NT2/D1 (cell line): Measurements from ENCODE around the gene CTNNA3.

Experiments used
- SUZ12 ChIP-seq: IDR thresholded peaks from 2 replicates; pipeline ENCODE4 v1.6.1; 2011; ENCODE audit not compliant: insufficient read length, insufficient read depth; ENCODE audit errors: extremely low read depth
- YY1 ChIP-seq: IDR thresholded peaks from 2 replicates; pipeline ENCODE4 v1.6.1; 2011; ENCODE audit not compliant: insufficient read length, insufficient read depth
- ZNF274 ChIP-seq: IDR thresholded peaks from 2 replicates; pipeline ENCODE4 v1.6.1; 2011; ENCODE audit warnings: mild to moderate bottlenecking, low read depth, low read length

DNA sequence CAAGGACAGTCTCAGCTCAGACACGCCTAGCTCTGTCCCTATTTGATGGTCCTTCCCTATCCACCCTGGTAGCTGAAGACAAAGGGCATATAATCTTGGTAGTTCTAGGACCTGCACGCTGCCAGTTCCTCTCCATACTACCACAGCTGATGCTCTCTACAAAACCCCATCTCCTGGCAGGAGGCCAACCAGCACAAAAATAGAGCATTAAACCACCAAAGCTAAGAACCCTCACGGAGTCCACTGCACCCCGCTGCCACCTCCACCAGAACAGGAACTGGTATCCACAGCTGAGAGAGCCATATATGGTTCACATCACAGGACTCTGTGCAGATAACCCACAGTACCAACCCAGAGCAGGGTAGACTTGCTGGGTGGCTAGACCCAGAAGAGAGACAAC lies 470.8 kb downstream of the CTNNA3 start:
- no peak for TF ChIP-seq ZNF274
- no peak for TF ChIP-seq YY1
- TF ChIP-seq SUZ12 = no peak
